Frontal cortex (tissue), 4 donors: Measurements from ENCODE around the gene GDPD5. TPM values are rescaled to one million over a fixed set of nuclear protein-coding genes. Genes with fewer than 3 reads are reported as not detected.

ENCODE experiments used
- DNase-seq, 2 donors: peaks; one replicate each; pipeline ENCODE4 v3.0.0; 2012; ENCODE audit warnings: low spot score in 2 of 2
- FAIRE-seq: peaks from 2 replicates; lab custom pipeline; 2012; peaks lifted over from hg19 to GRCh38; lab: Jason Lieb, UNC
- total RNA-seq: library from RNA; depleted of rRNA; stranded (reverse); fragments of >200 nt; gene quantifications from one replicate; pipeline ENCODE4 v1.2.3, GENCODE V29; 2014
- donor health status: control.
- donor health status: control.
- donor health status: control.

The GDPD5 gene
- total RNA-seq, 1 donor from 2014 or later: 12.2 TPM

DNA sequence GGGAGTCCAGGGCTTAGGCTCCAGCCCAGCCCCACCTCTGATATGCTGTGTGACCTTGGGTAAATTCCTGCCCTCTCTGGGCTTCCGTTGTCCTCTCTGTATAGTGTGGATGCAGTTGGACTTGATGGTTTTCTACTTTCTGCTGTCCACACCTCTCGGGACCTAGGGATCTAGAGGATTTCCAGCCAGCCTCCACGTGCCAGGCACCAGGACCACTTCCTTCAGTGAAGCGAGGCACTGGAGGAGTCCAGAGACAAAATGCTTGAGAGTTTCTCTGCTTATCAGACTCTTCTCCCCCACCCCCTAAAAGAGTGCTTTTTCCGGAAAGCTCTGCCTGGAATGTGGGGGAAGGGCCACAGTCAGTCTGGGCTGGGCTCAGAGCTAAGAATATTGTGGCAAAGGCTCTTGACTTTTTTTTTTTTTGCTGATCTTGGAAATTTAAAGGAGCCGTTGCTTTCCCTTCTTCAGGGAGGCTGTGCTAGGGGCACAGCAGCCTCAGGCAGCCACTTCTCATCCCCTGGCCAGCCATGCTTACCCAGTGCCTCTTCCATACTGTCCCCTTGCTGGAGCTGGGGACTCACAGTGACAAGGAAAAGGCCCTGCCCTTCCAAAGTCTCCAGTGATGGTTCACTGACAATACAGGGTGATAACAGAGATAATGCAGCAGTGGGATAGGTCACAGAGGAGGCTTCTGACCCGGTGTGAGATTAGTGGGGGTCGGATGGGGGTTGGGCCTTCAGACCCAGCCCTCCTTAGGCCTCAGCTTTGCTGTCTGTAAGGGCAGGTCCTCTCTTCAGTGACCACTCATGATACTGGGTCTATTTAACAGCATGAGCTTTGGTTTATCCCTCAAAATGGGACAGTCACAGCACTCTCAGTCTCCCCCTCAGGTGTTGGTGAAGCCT lies 33.5 kb upstream of the GDPD5 start:
- no peak for DNase-seq

DNA sequence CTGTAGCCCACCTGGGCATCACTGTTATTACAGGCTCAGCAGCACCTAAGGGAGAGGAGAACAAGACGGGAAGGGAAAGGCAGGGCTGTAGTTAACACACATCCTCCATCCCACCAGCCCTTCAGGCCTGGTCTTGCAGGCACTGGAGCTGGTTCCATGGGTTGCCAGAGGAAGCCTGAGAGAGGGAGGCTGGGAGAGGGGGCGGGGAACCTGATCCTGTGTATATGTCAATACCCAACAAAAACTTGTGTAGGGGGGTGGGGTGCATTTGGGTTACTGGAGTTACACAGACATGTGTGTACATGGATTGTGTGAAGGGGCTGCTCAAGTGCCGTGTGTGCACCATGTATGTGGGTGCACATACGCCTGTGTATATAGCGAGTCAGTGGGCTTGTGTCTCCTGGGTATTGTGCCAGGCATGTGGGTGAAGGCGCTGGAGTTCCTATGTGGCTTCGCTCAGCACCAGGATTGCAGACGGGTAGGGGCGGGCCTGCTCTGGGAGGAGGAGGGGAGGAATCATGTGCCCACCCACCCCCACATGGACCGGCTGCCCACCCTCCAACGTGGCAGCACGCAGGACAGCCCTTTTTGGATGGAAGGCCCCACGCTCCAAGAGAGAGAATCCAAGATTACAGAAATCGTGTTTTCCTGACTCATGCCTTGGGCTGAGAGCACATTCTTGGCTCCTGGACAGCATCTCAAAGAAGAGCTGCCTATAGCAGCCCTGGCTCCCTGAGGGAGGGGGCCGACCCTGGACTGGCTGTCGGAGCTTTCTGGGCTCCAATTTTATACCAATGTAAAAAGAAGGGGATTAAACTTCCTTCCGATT lies 32.1 kb upstream of the GDPD5 start:
- FAIRE-seq (no peak), DNase-seq (no peak)

More for the DNA sequence above, 33.5 kb upstream of the GDPD5 start:
- no peak for FAIRE-seq

DNA sequence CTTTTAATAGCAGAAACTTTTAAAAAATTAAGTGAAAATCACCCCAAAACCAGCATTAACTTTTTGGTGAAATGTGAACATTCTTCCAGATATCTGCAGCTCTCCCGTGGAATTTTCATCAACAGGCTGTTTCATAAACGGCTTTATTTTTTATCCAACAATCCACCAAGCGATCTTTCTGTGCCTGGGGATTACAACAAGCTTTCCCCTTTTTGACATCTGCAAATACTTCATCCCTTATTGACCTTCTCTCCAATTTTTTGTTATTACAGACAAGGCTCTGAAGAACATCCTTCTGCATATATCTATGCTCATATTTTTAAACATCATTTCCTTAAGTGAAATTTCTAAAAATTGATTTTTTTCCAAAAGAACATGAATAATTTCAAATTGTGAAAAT lies 30.5 kb upstream of the GDPD5 start:
- FAIRE-seq (no peak), DNase-seq (no peak)

DNA sequence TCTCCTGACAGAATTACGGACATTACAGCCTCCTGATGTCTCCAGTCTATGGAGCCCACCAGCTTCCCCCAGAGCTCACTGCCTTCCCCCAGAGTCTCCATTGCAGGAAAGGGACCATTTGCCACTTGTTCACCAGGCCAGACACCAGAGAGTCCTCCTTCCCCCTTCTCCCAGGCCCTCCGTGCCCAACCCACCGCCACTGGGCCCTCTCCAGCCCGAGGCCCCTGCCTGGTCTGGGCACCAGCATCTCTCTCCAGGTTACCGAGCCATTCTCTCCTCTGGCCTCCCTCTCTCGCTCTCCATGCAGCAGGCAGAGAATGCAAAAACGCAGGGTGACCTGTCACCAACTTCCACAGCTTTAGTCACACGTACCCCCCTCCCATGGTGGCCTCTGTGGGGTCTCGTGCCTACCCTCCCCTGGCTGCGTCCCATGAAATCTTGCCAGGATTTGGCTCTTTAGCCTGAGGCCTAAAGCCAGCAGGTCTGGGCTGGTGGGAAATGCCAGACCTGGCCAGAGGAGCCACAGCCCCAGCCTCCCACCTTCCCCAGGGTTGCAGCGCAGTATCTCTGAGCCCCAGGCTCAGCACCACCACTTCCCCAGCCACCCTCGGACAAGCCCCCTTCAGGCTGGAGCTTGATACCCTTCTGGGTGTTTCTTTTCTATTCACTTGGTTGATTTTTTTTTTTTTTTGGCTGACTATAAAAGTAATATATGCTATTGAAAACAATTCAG lies 29.5 kb upstream of the GDPD5 start:
- DNase-seq: no peak
- FAIRE-seq: no peak

DNA sequence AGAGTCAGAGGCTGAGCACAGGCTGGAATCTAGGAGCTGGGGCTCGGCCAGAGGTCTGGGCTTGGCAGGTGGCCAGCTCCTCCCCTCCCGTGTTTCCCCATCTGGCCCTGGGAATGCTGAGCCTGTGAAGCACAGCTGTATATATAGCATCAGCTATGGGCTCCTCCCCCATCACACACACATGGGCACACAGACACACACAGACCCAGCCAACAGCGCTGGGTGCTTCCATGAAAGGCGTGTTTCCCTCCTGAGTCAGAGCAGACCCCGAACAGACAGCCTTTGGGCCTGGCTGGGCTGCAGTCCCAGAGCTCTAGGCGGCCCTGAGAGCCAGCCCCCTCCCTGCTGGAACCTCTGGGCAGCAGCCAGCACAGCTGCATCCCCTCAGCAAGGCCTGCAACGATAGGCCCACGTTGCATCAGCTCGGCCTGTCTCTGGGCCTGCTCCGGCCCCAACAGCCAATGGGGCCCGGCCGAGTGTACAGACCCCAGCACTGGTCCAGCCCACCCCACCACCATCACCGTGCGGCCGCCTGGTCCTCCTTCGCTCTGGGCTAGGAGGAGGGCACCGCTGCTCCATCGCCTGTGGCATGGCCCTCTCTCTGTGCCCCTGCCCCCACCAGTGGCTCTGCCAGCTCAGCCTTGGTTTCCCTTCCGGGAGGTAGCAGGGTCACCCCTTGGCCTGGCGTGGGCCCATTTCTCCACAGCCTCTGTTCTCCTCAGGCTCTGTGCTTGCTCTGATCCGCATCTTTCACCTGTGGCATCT lies 28.7 kb upstream of the GDPD5 start:
- DNase-seq: peak; percentile 83
- peak; percentile 36 for FAIRE-seq

DNA sequence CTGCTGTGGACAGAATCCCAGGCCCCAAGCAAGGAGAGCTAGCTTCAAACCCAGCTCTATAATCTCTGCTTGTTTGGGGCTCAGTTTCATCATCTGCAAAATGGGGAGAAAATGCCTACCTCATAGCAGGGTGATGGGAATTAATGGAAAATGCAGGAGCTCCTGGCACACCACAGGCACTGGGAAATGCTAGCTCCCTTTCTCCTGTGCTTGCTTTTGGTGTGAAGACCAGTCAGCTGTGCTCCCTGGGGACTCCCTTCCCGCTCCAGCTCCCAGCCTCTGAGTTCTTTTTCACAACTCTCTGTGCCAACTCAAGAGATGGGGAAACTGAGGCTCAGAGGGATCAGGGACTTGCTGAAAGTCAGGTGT lies 28.1 kb upstream of the GDPD5 start:
- FAIRE-seq (no peak), DNase-seq (no peak)

DNA sequence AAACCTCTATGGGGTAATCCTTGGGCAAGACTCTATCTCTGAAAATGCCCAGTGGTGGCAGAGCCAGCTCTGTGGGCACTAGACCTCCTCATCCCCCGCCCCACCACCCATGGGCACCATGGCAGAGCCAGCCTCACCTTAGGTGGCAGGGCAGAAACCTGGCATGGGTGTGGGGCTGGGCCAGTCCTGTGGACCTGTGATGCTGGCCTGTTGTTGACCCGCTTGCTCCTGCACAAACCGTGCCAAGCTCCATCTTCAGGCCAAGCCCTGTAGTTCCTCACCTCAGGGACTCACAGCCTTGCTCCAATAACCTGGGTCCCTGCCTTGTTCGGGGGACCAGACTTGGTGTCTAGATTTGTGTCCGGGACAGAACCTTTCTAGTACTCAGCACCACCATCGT lies 27.4 kb upstream of the GDPD5 start:
- FAIRE-seq (no peak), DNase-seq (no peak)

DNA sequence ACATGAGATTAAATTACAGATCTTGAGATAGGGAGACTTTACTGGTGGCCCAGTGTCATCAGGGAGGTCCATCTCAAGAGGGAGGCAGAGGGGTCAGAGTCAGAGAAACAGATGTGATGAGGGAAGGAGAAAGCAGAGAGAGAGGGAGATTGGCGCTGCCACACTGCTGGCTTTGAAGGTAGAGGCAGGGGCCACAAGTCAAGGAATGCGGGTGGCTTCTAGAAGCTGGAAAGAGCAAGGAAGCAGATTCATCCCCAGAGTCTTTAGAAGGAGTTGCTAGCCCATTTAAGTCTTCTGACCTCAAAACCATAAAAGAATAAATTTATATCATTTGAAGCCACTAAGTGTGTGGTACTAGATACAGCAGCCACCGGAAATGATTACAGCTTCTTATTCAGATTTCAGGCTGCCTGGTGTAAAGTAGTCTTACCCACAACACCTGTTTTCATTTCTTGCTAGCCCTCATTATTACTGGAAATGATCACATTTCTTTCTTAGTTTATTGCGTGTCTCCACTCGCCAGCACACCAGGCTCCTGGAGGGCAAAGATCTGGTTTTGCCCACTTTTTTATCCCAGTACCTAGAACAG lies 23.7 kb upstream of the GDPD5 start:
- no peak for DNase-seq
- no peak for FAIRE-seq

DNA sequence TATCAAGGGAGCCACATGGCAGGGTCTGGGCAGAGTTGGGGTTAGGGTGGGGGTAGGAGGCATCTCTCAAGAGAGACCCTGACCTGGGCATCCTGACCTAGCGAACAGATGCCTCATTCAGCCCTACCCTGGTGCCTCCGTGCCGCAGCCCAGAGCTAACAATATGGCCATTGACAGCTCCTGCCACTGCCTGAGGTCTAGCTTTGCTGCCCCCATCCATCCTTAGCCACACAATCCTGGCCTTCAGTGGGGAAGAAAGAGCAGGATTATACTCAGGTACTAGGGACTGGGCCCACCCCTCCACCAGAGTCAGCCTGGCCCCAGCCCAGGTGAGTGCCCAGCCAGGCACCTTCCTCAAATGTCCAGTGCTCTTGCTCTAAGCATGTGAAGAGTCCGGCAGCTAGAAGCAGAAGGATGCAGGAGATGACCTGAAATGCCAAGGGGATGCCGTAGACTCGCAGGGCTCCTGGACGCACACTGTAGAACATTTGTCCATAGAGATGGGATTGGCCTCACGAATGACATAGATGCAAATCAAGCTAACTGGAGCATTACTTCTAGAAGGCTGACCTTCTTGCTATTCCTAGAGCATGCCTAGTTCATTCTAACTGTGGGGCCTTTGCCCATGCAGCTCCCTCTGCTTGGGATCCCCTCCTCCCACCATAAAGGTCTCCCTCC lies 23.0 kb upstream of the GDPD5 start:
- FAIRE-seq: no peak
- DNase-seq: no peak

DNA sequence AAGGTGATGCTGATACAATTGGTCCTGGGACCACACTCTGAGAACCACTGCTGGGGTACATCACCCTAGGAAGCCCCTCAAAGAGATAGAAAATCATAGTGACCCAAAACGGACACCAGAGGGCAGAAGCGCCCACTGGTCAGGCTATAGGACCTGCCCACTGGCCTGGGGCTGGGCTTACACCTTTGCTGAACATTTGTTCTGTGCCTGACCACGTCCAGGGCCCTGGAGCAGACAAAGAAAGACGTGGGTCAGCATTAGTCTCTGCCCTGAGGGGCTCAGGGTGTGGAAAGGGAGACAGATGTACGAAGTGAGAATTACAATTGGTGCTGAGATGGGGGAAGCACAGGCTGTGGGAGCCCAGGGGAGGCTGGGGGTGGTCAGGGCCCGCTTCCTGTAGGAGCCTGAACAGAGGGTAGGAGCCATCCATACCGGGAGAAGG lies 21.9 kb upstream of the GDPD5 start:
- DNase-seq: peak in 1 of 2 donors; percentile 79
- FAIRE-seq: no peak

DNA sequence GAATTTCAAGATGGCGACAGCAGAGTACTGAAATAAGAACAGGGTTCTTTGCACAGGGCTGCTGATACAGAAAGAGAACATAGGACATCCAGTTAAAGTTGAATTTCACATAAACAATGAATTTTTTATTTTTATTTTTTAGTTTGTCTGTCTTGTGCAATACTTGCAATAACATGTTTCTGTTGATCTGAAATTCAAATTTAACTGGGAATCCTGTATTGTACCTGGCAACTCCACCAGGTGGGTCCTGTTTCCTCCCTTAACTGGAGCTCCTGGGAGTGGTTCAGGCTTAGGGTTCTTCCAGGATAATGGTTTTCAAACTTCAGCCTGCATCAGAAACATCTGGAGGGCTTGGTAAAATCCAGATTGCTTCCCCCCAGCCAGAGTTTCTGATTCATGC lies 21.4 kb upstream of the GDPD5 start:
- FAIRE-seq (no peak), DNase-seq (no peak)

DNA sequence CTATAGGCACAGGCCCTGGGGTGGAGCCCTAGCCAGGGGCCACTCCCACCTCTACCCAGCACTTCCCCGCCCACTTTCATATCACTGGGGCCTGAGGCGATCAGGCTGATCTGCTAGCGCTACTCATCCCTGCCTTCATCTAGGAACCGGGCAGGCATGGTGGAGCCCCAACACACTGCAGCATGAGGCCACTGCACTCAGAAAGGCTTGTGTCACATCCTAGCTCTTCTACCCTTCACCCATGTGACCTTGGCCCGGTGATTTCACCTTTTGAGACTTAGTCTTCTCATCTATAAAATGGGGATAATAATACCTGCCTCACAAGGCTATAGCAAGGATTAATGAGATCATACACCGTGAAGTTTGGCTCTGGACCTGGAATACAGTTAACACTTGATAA lies 18.1 kb upstream of the GDPD5 start:
- FAIRE-seq (no peak), DNase-seq (no peak)

DNA sequence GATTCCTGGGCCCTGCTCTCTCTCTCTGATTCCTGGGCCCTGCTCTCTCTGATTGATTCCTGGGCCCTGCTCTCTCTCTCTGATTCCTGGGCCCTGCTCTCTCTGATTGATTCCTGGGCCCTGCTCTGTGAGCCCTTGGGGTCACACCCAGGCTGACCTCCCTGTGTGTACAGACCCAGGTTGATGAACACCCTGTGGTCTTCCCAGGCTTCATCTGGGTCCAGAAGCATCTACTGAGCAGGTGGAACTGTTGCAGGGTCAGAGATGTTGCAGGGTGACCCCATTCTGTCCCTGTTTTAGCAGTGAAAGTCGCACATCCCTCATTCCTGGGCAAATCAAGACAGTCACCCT lies 16.3 kb upstream of the GDPD5 start:
- no peak for DNase-seq
- FAIRE-seq: no peak

DNA sequence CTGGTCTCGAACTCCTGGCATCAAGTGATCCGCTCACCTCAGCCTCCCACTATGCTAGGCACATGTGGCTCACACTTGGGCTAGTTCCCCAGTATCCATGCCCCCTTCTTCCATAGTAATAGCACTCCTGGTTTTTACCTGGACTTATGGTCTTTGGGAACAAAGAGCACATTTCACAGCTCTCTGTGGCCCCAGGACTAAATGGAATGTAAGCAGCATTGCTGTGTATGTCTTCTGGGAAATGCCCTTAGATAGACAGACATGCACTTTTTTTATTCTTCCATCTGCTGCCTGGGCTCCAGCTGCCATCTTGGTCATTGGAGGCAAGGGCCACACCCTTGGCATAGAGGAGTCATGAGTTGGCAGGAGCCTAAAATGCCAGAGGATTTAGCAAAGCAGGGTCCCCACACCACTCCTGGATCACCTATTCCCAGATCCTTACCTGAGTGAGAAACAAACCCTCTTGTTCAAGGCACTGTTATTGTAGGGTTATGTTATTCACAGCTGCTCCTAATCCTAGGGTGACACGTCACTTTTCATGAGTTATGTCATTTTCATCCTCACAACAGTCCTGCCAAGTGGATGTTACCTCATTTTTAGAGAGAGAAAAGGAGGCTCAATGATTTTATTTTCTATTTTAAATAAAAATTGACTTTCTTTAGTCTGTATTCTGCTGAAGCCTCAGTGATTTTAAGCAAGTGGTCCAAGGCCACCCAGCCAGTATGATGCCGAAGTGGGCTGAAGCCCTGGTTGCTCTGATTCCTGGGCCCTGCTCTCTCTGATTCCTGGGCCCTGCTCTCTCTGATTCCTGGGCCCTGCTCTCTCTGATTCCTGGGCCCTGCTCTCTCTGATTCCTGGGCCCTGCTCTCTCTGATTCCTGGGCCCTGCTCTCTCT lies 15.7 kb upstream of the GDPD5 start:
- FAIRE-seq (no peak), DNase-seq (no peak)

DNA sequence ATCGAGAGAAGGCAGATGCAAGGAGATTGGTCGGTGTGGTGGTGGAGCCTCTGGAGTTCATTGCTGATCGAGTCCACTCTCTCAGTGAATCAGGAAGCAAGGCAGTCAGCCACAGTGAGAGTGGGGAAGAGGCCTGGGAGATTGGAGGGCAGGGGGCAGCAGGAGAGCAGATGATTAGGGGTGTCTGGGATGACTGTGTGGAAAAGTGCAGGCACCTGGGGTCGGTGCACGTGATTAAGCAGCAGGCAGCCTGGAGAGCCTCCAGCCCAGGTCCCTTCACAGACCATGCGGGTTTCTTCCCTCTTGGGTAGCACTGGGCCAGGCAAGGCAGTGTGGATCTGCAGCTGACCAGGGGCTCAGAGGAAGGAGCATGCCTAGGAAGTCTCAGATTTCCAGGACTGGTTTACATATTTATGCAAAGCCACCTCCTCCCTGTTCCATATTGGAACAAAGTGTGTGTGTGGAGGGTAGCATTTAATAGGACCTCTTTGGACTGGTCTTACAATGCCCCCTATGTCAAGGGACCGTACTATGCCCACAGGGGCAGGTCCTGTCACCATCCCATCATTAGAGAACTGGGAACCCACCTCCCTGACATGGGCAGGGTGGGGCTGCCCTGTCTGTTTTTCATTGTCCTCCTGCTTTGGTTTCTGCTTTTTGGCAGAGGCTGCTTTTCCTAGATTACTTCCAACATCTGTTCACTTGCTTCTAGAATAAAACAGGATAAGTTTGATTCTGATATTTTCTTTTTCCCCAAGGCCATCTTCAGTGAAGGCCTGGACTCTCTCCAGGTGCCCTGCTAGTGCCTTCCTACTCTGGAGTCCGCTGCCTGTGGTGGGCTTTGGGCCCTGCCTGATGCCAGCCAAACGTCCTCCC lies 14.0 kb upstream of the GDPD5 start:
- DNase-seq: no peak
- no peak for FAIRE-seq

DNA sequence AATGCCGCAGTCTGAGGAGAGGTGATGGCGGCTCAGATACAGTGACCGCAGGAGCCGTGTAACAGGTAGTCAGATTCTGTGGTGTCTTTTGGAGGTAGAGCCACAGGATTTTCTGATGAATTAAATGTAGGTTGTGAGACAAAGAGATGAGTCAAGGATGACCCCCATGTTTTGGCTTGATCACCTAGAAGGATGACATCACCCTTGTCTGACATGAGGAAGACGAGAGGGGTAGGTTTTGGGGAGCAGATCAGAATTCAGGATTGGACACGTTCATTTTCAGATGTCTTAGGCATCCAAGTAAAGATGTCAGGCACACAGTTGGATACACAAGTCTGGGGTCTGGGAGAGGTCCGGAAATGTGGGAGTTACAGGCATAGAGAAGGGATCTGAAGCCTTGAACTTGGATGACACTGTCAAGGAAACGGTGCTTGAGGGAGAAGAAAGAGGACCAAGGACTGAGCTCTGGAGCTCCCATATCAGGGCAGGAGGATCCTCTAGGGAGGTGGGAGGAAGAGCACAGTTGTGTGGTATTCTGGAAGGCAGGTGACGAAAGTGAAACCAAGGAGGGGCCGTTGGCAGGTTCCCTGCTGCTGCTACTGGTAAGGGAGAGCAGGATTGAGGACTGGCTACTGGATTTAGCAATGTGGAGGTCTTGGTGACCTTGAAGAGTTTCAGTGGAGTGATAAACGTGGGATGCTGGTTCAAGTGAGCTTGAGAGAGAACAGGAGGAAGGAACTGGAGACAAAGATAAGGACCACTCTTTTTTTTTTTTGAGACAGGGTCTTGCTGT lies 12.6 kb upstream of the GDPD5 start:
- no peak for FAIRE-seq
- DNase-seq: no peak
